Common myeloid progenitor, CD34-positive (primary cell): Measurements from ENCODE around the gene CDC5L.

Experiments used
- CTCF ChIA-PET: fragments of 350-600 bp; sonication (Branson Sonifier 250); formaldehyde crosslinking; loops from one replicate; lab custom pipeline; 2021; ENCODE audit warnings: antibody characterized with exemption; lab: Charles Lee
- POLR2A ChIA-PET: fragments of 350-600 bp; sonication (Branson Sonifier 250); formaldehyde crosslinking; loops from one replicate; lab custom pipeline; 2021; ENCODE audit warnings: antibody characterized with exemption; lab: Charles Lee
- DNase-seq, 3 donors: peaks; one replicate each; pipeline versions ENCODE4 v3.0.0 to v3.0.0-alpha.2; 2013
- H3K27ac ChIP-seq, 2 experiments: 1 replicate in 1 of 2; 2 replicates in 1 of 2; pipeline ENCODE4 v1.7.0; 2013; ENCODE audit warnings: inconsistent platforms in 2 of 2, low read length in 2 of 2, mild to moderate bottlenecking in 2 of 2, low read depth in 1 of 2, moderate library complexity in 1 of 2; ENCODE audit not compliant: severe bottlenecking in 2 of 2, insufficient read depth in 1 of 2, poor library complexity in 1 of 2
- H3K27me3 ChIP-seq, 5 experiments: replicated peaks in 2 of 5; 1 replicate in 3 of 5; 2 replicates in 2 of 5; pipeline versions ENCODE4 v1.6.1 to v1.7.0; 2013; ENCODE audit warnings: low read length in 4 of 5, mild to moderate bottlenecking in 2 of 5, moderate library complexity in 2 of 5, inconsistent platforms in 1 of 5; ENCODE audit not compliant: insufficient read depth in 5 of 5, control insufficient read depth in 4 of 5
- H3K36me3 ChIP-seq, 4 experiments: 1 replicate in 2 of 4; 2 replicates in 2 of 4; pipeline versions ENCODE4 v1.6.1 to v1.7.0; 2013; ENCODE audit warnings: low read length in 3 of 4, control low read depth in 1 of 4, mild to moderate bottlenecking in 1 of 4; ENCODE audit not compliant: control insufficient read depth in 4 of 4, insufficient read depth in 4 of 4
- H3K4me1 ChIP-seq, 4 experiments: 1 replicate in 3 of 4; 2 replicates in 1 of 4; pipeline versions ENCODE4 v1.6.1 to v1.7.1; 2013; ENCODE audit warnings: low read length in 3 of 4, mild to moderate bottlenecking in 3 of 4, control low read depth in 1 of 4, inconsistent platforms in 1 of 4, moderate library complexity in 1 of 4; ENCODE audit not compliant: control insufficient read depth in 4 of 4, insufficient read depth in 4 of 4; ENCODE audit errors: control extremely low read depth in 1 of 4
- H3K4me3 ChIP-seq, 7 experiments: 1 replicate in 4 of 7; 2 replicates in 3 of 7; pipeline versions ENCODE4 v1.5.1 to v1.7.0; 2013; ENCODE audit warnings: mild to moderate bottlenecking in 7 of 7, low read length in 6 of 7, moderate library complexity in 6 of 7, inconsistent platforms in 2 of 7, low read depth in 2 of 7, control low read depth in 1 of 7; ENCODE audit not compliant: insufficient read depth in 4 of 7, control insufficient read depth in 1 of 7; ENCODE audit errors: extremely low read depth in 1 of 7
- H3K9me3 ChIP-seq, 5 experiments: 1 replicate in 4 of 5; 2 replicates in 1 of 5; pipeline versions ENCODE4 v1.6.1 to v1.7.1; 2013; ENCODE audit warnings: low read length in 4 of 5, mild to moderate bottlenecking in 2 of 5, inconsistent platforms in 1 of 5, low read depth in 1 of 5, moderate library complexity in 1 of 5; ENCODE audit not compliant: control insufficient read depth in 4 of 5, insufficient read depth in 2 of 5; ENCODE audit errors: control extremely low read depth in 1 of 5
- WGBS: methylation state at CpG from one replicate; pipeline ENCODE4 v1.1.5; 2013; ENCODE audit not compliant: insufficient coverage; 5-methylcytosine and 5-hydroxymethylcytosine counted together

CDC5L gene

DNA sequence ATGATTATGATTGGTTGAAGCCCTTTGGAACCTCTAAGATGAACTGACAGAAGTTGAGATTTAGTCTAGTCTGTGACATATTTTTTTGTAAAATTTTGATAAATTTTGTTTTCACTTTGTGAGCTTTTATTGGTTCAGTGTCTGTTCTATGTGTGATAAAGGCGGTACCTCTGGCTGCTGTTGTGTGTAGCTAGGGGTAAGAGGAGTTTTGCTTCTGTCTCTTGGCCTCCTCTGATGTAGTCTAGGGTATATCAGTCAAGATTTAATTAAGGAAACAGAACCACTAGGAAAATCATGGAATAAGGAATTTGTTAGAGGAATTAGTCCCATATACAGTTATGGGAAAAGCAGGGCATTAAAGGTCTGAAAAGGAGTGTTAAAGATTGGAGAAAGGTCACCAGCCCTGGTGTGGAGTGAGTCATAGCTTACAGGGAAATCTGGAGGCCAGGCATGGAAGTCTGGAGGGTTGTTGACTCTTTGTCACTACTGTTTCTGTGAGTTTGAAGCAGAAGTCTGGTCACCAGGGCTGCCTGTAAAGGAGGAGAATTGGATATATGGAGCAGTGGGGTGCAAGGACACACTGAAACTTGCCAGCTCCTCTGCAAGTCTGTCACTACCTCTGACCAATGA, 28.5 kb downstream of the CDC5L start:
- DNase-seq, result no peak
- ChIA-PET CTCF (interaction anchor here (0.6 to 1.2 kb wide), 4 partner anchors 11 to 21 kb away, joined by 3 read pairs; no protein-coding TSS in a partner anchor), POLR2A (interaction anchor here (0.6 kb wide), 1 partner anchor 1415 kb away, joined by 6 read pairs; no protein-coding TSS in a partner anchor)

DNA sequence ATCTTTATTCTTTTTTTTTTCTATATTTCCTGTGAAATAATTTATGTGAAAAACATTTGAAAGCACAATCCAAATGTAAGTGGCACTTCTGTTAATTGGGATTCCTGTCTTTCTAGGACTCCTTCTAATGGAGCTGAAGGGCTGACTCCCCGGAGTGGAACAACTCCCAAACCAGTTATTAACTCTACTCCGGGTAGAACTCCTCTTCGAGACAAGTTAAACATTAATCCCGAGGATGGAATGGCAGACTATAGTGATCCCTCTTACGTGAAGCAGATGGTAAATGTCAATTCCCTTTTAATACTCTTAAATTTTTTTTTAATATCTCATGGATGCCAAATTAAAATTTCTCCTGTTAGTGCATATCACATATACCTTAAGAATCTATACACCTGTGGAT, 35.0 kb downstream of the CDC5L start:
- CTCF ChIA-PET, result interaction anchor here (1.5 kb wide), 1 partner anchor 12 kb away, joined by 4 read pairs; no protein-coding TSS in a partner anchor
- 100% methylated on average over 1 of the region's 5 CpGs for WGBS

More for the DNA sequence above, 28.5 kb downstream of the CDC5L start:
- Histone ChIP-seq H3K4me3 (no peak overlapping the region), H3K36me3 (peaks cover 19 to 68% (median 55%) of the 10 kb centered on the region in 4 experiments), H3K27me3 (no peaks in the 10 kb centered on the region), H3K4me1 (peaks cover 0 to 16% (median 2%) of the 10 kb centered on the region in 4 experiments), H3K27ac (no peak overlapping the region), H3K9me3 (no peaks in the 10 kb centered on the region)
- WGBS, result no CpG with 5 or more reads among the region's 1 CpG

DNA sequence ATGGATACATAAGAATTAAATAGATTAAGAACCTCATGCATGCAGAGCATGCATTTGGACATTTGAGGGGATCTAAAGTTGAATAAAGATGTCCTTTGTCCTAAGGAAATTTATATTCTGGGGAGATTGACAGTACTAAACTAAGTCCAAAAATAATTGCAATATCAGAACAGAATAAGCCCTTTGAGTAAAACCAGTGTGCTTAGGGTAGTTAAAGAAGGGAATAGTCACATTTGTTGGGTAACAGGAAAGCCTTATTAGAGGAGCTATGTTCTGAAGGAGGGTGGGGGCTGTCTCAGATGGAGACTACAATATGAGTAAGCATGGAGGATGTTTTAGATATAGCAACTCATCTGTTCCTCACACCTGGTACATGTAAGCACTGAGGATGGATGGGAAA, 35.8 kb downstream of the CDC5L start:
- DNase-seq, result no peak
- POLR2A ChIA-PET, result interaction anchor here (0.6 kb wide), 1 partner anchor 115 kb away, joined by 3 read pairs; no protein-coding TSS in a partner anchor
- Histone ChIP-seq H3K4me3 (no peak overlapping the region), H3K27ac (no peak overlapping the region), H3K36me3 (peaks cover 23 to 81% (median 64%) of the 10 kb centered on the region in 4 experiments), H3K4me1 (no peaks in the 10 kb centered on the region), H3K9me3 (no peaks in the 10 kb centered on the region), H3K27me3 (no peaks in the 10 kb centered on the region)
- CTCF ChIA-PET, result interaction anchor here (1.5 kb wide), 1 partner anchor 13 kb away, joined by 4 read pairs; no protein-coding TSS in a partner anchor

More for the DNA sequence above, 35.0 kb downstream of the CDC5L start:
- POLR2A ChIA-PET, result no interaction called here
- H3K4me1 ChIP-seq, result no peaks in the 10 kb centered on the region
- H3K4me3 ChIP-seq, result no peak overlapping the region
- H3K27me3 ChIP-seq, result no peaks in the 10 kb centered on the region
- no peaks in the 10 kb centered on the region for H3K9me3 ChIP-seq
- peaks cover 20 to 81% (median 64%) of the 10 kb centered on the region in 4 experiments for H3K36me3 ChIP-seq
- no peak for DNase-seq
- no peak overlapping the region for H3K27ac ChIP-seq

DNA sequence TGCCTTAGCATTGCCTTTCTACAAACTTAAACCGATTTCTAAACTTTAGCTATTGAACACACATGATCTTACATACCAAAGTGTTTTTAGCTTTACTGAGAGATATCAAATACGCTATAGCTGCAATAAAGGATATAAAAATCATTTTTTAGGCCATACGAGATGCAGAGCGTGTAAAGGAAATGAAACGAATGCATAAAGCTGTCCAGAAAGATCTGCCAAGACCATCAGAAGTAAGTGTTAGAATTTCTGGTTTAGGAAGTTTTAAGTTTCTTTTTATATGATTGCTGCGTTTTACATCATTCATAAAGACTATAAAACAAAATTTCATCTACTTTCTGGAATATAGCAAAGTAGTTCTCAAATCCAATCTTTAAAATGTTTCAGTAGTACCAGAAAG, 38.4 kb downstream of the CDC5L start:
- Histone ChIP-seq H3K27ac (no peak overlapping the region), H3K9me3 (no peaks in the 10 kb centered on the region), H3K4me1 (no peaks in the 10 kb centered on the region), H3K27me3 (no peaks in the 10 kb centered on the region), H3K4me3 (no peak overlapping the region), H3K36me3 (peaks cover 29 to 89% (median 60%) of the 10 kb centered on the region in 4 experiments)
- DNase-seq, result no peak
- CTCF ChIA-PET, result interaction anchor here (0.6 to 15.0 kb wide), 4 partner anchors 8 to 32 kb away, joined by 3 to 164 read pairs (median 3); no protein-coding TSS in a partner anchor
- no CpG with 5 or more reads among the region's 6 CpGs for WGBS
- POLR2A ChIA-PET, result no interaction called here

DNA sequence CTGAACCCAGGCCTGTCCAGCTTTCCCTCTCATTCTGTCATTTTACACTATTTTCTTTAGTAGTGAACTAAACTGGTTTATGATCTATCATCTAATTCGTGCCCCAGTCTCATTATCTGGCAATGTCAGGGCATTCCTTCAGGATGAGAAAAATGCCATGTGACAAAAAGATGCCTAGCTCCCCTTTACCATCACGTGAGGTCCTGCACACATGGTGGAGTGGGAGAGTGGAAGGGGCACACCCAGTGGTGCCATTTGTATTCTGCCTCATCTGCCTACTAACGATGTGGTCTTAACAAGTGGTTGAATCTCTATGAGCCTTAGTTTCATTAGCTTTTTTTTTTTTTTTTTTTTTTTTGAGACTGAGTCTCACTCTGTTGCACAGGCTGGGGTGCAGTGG, 41.2 kb downstream of the CDC5L start:
- 100% methylated on average over 2 of the region's 3 CpGs for WGBS
- Histone ChIP-seq H3K27ac (no peak overlapping the region), H3K27me3 (no peaks in the 10 kb centered on the region), H3K9me3 (no peaks in the 10 kb centered on the region), H3K4me3 (no peak overlapping the region), H3K36me3 (peaks cover 30 to 71% (median 50%) of the 10 kb centered on the region in 4 experiments), H3K4me1 (no peaks in the 10 kb centered on the region)
- POLR2A ChIA-PET, result no interaction called here
- CTCF ChIA-PET, result interaction anchor here (1.1 to 15.0 kb wide), 8 partner anchors 9 to 37 kb away, joined by 3 to 164 read pairs (median 4); no protein-coding TSS in a partner anchor
- no peak for DNase-seq

DNA sequence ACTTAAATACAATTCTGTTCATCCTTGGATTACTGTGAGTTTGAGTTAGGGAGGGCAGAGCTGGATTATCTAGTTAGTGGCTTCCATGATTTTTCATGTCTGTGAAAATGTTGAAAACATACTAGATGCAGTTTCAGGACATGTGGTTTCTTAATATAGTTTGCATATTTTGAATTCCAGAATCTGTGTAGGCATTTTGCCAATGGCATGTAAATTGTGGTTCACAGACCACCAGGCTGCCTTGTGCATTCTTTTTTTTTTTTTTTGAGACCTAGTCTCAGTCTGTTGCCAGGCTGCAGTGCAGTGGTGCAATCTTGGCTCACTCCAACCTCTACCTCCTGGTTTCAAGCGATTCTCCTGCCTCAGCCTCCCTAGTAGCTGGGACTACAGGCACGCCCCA, 42.8 kb downstream of the CDC5L start:
- Histone ChIP-seq H3K4me1 (no peaks in the 10 kb centered on the region), H3K9me3 (no peaks in the 10 kb centered on the region), H3K4me3 (no peak overlapping the region), H3K27ac (no peak overlapping the region), H3K36me3 (peaks cover 26 to 65% (median 44%) of the 10 kb centered on the region in 4 experiments), H3K27me3 (no peaks in the 10 kb centered on the region)
- ChIA-PET CTCF (interaction anchor here (1.2 to 15.0 kb wide), 9 partner anchors 10 to 45 kb away, joined by 3 to 164 read pairs (median 4); no protein-coding TSS in a partner anchor), POLR2A (no interaction called here)
- no peak for DNase-seq
- WGBS, result no CpG with 5 or more reads among the region's 2 CpGs
